OCI-LY3 (cell line): ENCODE data around the gene ARHGAP27.
"Not testable (repeated sequence)": the region's sequence is repeated elsewhere in the genome, so short reads cannot be mapped to it uniquely, and the experiment has no call there.

ENCODE experiments used
- H2AFZ ChIP-seq: fragments of 200-600, 300-600 bp; shearing (Covaris generic); 2 replicates; pipeline ENCODE4 v1.6.0; 2014; ENCODE audit warnings: antibody characterized with exemption, low read depth, low read length
- H3K27ac ChIP-seq: fragments of 200-600, 300-600 bp; sonication (generic); 2 replicates; pipeline ENCODE4 v1.5.1; 2014; ENCODE audit warnings: mild to moderate bottlenecking, low read length, moderate library complexity, mixed read lengths
- H3K27me3 ChIP-seq: fragments of 200-600, 300-600 bp; sonication (generic); 2 replicates; pipeline ENCODE4 v1.6.1; 2014; ENCODE audit warnings: low read depth, low read length, mixed read lengths
- H3K36me3 ChIP-seq: fragments of 200-600, 300-600 bp; sonication (generic); replicated peaks from 2 replicates; pipeline ENCODE3; 2014; ENCODE audit warnings: low read depth, low read length, mixed read lengths
- H3K4me1 ChIP-seq: fragments of 300-600, 200-600 bp; sonication (generic); 2 replicates; pipeline ENCODE4 v1.6.1; 2014; ENCODE audit warnings: low read length, mixed read lengths
- H3K4me2 ChIP-seq: fragments of 200-600, 300-600 bp; sonication (generic); 2 replicates; pipeline ENCODE4 v1.6.1; 2014; ENCODE audit warnings: low read length, mixed read lengths
- H3K4me3 ChIP-seq: fragments of 300-600, 200-600 bp; sonication (generic); 2 replicates; pipeline ENCODE4 v1.5.1; 2014; ENCODE audit warnings: antibody characterized with exemption, mild to moderate bottlenecking, low read length, moderate library complexity
- H3K79me2 ChIP-seq: fragments of 300-600, 200-600 bp; shearing (Covaris generic); 2 replicates; pipeline ENCODE4 v1.6.1; 2014; ENCODE audit warnings: mild to moderate bottlenecking, low read length, mixed read lengths
- H3K9ac ChIP-seq: fragments of 300-600, 200-600 bp; shearing (Covaris generic); 2 replicates; pipeline ENCODE4 v1.6.0; 2014; ENCODE audit warnings: mild to moderate bottlenecking, low read length, moderate library complexity
- H3K9me3 ChIP-seq: fragments of 200-600, 300-600 bp; shearing (Covaris generic); 2 replicates; pipeline ENCODE4 v1.6.1; 2014; ENCODE audit warnings: low read length, mixed read lengths; ENCODE audit not compliant: insufficient read depth
- H4K20me1 ChIP-seq: fragments of 200-600, 300-600 bp; sonication (generic); 2 replicates; pipeline ENCODE4 v1.6.1; 2016; ENCODE audit warnings: low read length, mixed read lengths; ENCODE audit not compliant: insufficient read depth
- CTCF ChIP-seq: fragments of 200-600, 300-600 bp; sonication (generic); IDR thresholded peaks from 2 replicates; pipeline ENCODE4 v1.5.1; 2014; ENCODE audit warnings: antibody characterized with exemption, low read length, low read depth
- EZH2phosphoT487 ChIP-seq: fragments of 200-600 bp; shearing (Covaris generic); IDR thresholded peaks from 2 replicates; pipeline ENCODE4 v1.6.1; 2018; ENCODE audit warnings: antibody characterized with exemption, mixed run types, low read depth

Gene ARHGAP27

DNA sequence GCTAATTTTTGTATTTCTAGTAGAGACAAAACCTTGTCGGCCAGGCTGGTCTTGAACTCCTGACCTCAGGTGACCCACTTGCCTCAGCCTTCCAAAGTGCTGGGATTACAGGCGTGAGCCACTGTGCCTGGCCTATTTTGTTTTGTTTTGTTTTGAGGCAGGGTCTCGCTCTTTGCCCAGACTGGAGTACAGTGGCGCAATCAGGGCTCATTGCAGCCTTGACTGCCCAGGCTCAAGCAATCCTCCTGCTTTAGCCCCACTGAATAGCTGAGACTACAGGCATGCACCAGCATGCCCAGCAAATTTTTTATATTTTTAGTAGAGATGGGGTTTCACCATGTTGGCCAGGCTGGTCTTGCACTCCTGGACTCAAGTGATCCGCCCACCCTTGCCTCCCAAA lies 27.8 kb upstream of the ARHGAP27 start:
- H3K36me3 ChIP-seq, H3K9me3 ChIP-seq, H3K9ac ChIP-seq, H3K27ac ChIP-seq, H3K79me2 ChIP-seq, H3K27me3 ChIP-seq, H3K4me3 ChIP-seq, H4K20me1 ChIP-seq, H3K4me2 ChIP-seq, H2AFZ ChIP-seq: not testable (repeated sequence)
- peaks cover 16% of the 10 kb centered on the region for H3K4me1 ChIP-seq

DNA sequence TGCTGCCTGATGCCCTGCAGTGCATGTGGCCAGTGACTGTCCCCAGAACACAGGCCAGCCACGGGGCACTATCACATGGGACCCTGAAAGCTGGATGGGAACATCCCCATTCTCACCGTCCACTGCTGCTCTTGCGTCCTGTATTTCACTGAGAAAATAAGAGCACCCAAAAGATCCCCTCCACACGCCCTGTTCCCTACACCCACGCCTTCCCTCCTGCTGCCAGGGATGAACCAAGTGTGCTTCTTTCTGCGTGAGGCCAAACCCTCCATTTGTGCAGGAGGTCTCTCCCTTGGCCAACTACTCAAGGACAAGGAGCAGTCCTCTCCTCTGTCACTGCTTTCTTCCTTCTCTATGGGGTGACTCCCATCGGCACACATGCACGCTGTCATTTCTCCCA lies 21.7 kb upstream of the ARHGAP27 start:
- H3K9ac ChIP-seq, H3K79me2 ChIP-seq, H3K4me2 ChIP-seq, H3K27ac ChIP-seq, H3K4me1 ChIP-seq, H2AFZ ChIP-seq, H3K36me3 ChIP-seq, H3K9me3 ChIP-seq, H3K27me3 ChIP-seq, H3K4me3 ChIP-seq, H4K20me1 ChIP-seq: not testable (repeated sequence)

- H3K27ac ChIP-seq, H3K4me3 ChIP-seq, H3K4me2 ChIP-seq, H4K20me1 ChIP-seq, H3K9me3 ChIP-seq, H2AFZ ChIP-seq, H3K36me3 ChIP-seq, H3K9ac ChIP-seq, H3K27me3 ChIP-seq, H3K4me1 ChIP-seq, H3K79me2 ChIP-seq: not testable (repeated sequence)
These were observed 21.1 kb upstream of the ARHGAP27 start for GRCh38 chr17:45453731-45454130.

DNA sequence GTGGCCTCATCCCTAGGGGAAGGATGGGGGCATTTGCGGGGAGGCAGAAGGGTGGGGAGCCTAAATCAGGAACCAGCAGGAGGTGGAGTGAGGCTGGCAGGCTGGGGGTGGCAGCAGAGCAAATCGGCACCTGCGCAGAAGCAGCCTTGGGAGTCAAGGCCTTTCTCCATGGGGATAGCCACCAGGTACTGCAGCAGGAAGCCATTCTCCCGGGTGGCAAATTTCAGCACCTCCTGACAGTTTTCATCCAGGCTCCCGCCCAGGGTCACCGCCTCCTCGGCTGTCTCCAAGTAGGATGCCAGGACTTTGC lies 20.5 kb upstream of the ARHGAP27 start:
- H3K4me2 ChIP-seq, H3K9ac ChIP-seq, H3K9me3 ChIP-seq, H3K27me3 ChIP-seq, H3K36me3 ChIP-seq, H3K4me1 ChIP-seq, H3K4me3 ChIP-seq, H3K79me2 ChIP-seq, H4K20me1 ChIP-seq, H2AFZ ChIP-seq, H3K27ac ChIP-seq: not testable (repeated sequence)

DNA sequence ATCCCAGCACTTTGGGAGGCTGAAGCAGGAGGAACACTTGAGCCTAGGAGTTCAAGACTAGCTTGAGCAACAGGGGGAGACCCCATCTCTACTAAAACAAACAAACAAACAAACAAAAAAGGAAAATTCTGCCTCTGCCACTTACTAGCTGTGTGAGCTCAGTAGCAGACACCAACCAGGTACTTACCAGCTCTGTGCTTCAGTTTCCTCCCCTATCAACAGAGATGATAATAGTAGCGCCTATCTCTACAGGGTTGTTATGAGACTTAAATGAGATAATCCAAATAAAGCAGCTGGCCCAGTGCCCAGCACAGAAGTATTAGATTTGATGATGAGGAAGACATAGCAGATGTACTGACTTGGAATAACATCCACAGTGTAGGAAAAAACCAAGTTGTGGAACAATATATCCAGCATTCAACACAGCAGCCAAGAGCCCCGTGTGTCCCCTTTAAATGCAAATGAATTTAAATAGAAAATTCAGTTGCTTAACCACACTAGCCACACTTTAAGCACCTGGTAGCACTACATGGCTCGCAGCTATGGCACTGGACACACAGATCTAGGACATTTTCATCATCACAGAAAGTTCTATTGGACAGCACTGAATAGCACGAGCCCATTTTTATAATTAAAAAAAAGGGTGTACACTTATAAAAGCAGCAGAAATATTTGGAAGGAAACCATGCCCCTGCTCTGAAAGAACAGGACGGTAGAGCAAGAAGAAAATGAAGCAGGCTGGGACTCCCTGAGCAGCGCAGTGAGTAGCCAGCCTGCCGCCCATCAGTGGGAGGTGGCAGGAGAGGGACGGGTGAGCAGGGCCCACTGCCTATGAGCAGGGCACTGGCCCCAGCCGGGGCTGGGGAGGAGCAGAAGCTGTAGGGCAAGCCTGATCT lies 19.9 kb upstream of the ARHGAP27 start:
- not testable (repeated sequence) for H3K36me3 ChIP-seq, H3K4me2 ChIP-seq, H3K9ac ChIP-seq, H3K79me2 ChIP-seq, H3K27ac ChIP-seq, H2AFZ ChIP-seq, H3K4me3 ChIP-seq, H4K20me1 ChIP-seq, H3K9me3 ChIP-seq, H3K27me3 ChIP-seq, H3K4me1 ChIP-seq

DNA sequence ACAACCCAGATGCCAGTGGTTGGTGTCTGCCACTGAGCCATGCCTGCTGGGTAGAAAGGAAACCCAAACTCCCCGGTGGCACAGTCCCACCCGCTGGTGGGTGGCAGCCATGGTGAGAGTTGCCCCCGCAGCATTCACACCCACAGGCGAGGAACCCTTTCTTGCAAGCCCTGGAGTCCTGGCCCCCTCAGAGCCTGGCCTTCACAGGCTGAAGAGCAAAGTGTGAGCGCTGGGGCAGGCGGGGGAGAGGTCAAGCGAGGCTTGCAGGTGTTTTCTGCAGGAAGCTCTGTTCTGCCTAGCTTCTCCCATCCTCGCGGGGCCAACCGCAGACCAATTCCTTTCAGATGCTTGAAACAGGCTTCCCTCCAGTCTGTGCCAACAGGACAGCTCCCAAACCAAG lies 19.0 kb upstream of the ARHGAP27 start:
- not testable (repeated sequence) for H3K36me3 ChIP-seq

DNA sequence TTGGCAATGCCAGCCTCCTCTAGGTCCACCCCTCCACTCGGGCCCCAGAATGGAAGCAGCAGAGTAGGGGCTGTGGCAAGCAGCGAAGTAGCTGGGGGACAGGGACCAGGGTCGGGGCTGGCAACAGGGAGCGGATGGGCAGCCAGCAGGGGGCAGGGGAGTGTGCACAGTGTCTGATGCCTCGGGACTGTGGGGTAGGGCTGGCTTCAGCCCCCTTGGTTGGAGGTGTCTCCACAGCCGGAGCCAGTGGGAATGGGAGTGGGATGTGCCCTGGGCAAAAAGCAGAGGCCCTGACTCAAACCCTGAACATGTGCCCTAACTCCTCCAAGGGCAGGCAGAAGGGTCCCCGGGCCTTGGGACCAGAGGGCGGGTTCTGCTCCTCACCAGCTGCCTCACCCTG lies 18.5 kb upstream of the ARHGAP27 start:
- Histone ChIP-seq H3K27ac (no peak overlapping the region), H3K4me3 (no peak overlapping the region), H4K20me1 (no peaks in the 10 kb centered on the region), H3K36me3 (no peaks in the 10 kb centered on the region), H2AFZ (no peak overlapping the region), H3K79me2 (no peaks in the 10 kb centered on the region), H3K27me3 (no peaks in the 10 kb centered on the region), H3K4me1 (no peaks in the 10 kb centered on the region), H3K9ac (no peak overlapping the region), H3K9me3 (no peaks in the 10 kb centered on the region), H3K4me2 (no peak overlapping the region)
- TF ChIP-seq CTCF (no peak), EZH2phosphoT487 (no peak)

More for the DNA sequence above, 19.0 kb upstream of the ARHGAP27 start:
- H3K9me3 ChIP-seq, H2AFZ ChIP-seq, H3K4me3 ChIP-seq, H3K4me1 ChIP-seq, H3K27ac ChIP-seq, H3K79me2 ChIP-seq, H4K20me1 ChIP-seq, H3K27me3 ChIP-seq, H3K4me2 ChIP-seq, H3K9ac ChIP-seq: not testable (repeated sequence)

DNA sequence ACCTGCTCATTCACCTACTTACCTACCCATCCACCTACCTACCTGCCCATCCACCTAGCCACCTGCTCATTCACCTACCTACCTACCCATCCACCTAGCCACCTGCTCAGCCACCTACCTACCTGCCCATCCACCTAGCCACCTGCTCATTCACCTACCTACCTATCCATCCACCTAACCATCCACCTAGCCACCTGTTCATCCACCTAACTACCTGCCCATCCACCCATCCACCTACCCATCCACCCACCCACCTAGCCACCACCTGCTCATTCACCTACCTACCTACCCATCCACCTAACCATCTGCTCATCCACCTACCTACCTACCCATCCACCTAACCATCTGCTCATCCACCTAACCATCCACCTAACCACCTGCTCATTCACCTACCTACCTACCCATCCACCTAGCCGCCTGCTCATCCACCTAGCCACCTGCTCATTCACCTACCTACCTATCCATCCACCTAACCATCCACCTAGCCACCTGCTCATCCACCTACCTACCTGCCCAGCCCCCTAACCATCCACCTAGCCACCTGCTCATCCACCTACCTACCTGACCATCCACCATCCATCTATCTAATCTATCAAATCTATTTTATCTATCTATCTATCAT lies 17.1 kb upstream of the ARHGAP27 start:
- H2AFZ ChIP-seq, H3K27me3 ChIP-seq, H3K4me1 ChIP-seq, H3K4me2 ChIP-seq, H3K79me2 ChIP-seq, H3K4me3 ChIP-seq, H3K9ac ChIP-seq, H3K27ac ChIP-seq, H4K20me1 ChIP-seq, H3K9me3 ChIP-seq, H3K36me3 ChIP-seq: not testable (repeated sequence)

GRCh38 chr17:45449260-45449659 lies 16.6 kb upstream of the ARHGAP27 start:
- H3K36me3 ChIP-seq, H4K20me1 ChIP-seq, H3K79me2 ChIP-seq, H3K9ac ChIP-seq, H3K4me1 ChIP-seq, H3K9me3 ChIP-seq, H3K27me3 ChIP-seq, H2AFZ ChIP-seq, H3K4me2 ChIP-seq, H3K4me3 ChIP-seq, H3K27ac ChIP-seq: not testable (repeated sequence)
